GM19023 (cell line): ENCODE results near the gene AAK1.

ENCODE experiments used
- ATAC-seq: cut with Tn5 transposase; IDR thresholded peaks from one replicate; pipeline ENCODE4 v1.9.1; 2021; ENCODE audit warnings: mild to moderate bottlenecking, moderate library complexity; ENCODE audit not compliant: unreplicated experiment

The AAK1 gene

GRCh38 chr2:69604026-69604678, 39.4 kb downstream of the AAK1 start:
- ATAC-seq: no peak

- no peak for ATAC-seq
These were observed 40.3 kb downstream of the AAK1 start for GRCh38 chr2:69603146-69603743.

DNA sequence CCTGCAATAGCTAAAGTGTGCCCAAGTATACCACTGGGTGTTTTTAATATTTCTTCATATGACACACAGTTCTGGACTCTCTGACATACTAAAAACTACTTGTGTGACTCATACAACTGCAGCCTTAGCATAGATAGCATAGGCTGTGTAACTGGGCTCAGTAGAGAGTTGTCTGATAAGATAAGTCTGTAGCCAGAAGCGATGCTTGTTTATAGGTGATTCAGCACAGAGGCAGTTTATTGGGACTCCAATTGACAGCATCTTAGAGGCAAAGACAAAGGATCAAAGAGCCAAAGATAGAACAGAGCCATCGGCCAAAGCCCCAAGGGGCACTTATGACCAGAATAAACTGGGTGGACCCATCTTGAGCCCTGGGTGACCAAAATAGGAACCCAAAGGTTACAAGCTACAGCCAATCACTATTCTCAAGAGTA, 42.3 kb downstream of the AAK1 start:
- no peak for ATAC-seq

- ATAC-seq: no peak
These were observed 43.1 kb downstream of the AAK1 start for GRCh38 chr2:69600425-69600824.

DNA sequence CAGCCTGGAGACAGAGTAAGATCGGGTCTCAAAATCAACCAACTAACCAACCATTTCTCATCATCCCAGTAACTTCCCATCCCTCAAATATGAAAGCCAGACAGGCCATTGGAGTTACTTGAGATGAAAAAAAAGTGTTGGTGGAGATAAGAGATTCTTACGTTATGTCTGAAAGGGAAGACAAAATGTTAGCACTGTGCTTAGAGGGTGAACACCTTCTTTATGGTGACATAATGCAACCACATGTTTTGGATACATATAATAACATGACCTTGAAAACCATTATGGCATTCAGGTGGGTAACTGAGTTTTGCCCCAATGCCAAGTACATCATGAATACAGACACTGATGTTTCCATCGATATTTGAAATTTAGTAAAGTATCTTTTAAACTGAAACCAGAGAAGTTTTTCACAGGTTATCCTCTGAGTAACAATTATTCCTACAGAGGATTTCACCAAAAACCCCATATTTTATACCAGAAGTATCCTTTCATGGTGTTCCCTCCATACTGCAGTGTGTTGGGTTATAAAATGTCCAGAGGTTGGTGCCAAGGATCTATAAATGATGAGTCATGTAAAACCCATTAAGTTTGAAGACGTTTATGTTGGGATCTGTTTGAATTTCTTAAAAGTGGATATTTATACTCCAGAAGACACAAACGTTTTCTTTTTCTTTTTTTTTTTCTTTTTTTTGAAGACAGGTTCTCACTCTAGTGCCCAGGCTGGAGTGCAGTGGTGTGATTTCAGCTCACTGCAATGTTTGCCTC, 45.5 kb downstream of the AAK1 start:
- no peak for ATAC-seq

- no peak for ATAC-seq
These were observed 46.4 kb downstream of the AAK1 start for GRCh38 chr2:69597105-69597504.

DNA sequence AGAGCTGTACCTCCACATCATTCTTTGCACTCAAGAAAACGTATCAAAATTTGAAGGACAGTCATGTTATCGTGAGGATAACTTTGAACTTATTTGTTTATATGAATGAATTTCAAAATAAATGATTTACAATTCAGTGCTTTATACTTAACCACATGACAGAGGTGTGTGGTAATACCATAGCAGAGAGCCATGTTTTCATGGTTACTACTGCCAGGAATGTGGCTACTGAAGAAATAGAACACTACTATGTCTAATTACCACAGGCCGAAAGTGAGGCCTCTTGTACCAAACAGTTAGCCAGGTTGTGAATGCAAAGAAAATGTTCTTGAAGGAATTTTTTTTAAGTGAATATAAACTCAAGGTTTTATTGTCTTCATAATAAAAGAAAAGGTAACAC, 49.2 kb downstream of the AAK1 start:
- ATAC-seq: no peak

GRCh38 chr2:69592511-69592910, 51.0 kb downstream of the AAK1 start:
- ATAC-seq: no peak

GRCh38 chr2:69589973-69590652, 53.4 kb downstream of the AAK1 start:
- no peak for ATAC-seq

DNA sequence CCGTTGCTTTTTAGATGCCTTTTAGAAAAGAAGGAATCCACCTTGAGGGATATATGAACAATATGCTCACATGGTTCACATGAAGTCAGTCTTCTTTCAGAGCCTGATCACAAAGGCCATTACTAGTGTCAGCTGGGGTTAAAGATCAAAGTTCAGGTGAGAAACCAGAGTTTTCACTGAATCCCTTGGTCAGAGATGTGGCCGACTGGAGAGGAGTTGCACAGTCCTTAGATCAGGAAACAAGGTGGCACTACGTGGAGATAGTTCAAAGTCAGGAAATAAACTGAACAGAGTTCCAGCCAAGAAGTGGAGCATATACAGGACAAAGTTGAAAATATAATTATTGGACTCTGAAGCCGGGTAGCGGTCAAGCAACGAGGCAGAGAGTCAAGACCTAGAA, 54.6 kb downstream of the AAK1 start:
- ATAC-seq: no peak

GRCh38 chr2:69588403-69588802, 55.1 kb downstream of the AAK1 start:
- ATAC-seq: no peak

DNA sequence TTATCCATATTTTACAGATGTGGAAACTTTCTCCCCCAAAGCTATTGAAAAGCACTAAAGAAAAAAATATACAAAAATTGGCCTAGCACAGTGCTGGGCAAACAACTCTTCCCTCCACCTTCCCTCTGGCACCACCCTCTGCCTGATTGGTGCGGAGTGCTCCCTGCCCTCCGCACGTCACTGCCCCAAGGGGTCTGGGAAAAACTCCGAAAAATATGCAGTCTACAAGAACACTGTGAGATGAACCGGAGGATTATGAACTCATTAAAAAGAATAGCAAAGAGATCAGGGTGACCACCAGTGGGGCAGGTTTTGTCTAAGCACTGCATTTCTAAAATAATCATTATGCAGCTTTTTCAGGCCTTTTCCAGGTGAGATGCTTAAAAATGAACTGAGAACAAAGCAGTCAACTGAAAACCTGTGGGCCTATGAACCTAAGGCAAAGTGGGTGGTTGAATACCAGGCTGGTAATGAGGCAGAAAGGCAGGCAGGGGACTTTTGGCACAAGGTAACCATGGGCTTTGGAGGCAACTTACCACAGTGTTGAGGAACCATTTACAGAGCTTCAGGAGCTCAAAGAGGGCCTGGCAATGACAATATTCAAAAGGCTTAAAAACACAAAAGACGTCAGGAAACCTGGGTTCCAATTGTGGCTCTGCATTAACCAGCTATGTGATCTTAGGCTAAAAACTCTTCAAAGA, 57.5 kb downstream of the AAK1 start:
- no peak for ATAC-seq

- ATAC-seq: no peak
These were observed 59.2 kb downstream of the AAK1 start for GRCh38 chr2:69584127-69584889.

DNA sequence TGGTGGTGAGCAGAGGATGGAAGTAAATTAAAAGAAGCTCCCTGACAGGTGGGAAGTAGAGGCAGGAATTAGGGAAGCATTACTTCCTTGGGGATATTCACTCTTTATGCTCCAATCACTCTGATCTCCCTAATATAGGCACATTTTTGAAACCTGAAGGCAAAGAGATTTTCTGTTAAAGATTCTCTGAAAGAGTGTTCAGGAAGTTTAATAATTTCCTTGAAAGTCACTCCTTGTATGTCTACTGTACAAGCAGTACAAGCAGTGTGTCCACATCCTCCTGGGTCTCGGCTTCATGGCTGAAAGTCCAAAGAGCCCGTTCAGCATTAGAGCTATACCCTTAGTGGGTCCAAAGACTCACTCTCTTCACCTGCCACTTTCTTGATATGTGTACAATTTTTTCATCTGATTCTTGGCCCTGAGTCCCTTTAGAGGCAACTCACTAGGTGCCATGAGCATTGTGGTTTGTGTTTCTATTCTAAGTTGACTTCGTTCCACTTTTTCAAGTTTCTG, 60.2 kb downstream of the AAK1 start:
- ATAC-seq: no peak

- no peak for ATAC-seq
These were observed 60.9 kb downstream of the AAK1 start for GRCh38 chr2:69582582-69583176.

DNA sequence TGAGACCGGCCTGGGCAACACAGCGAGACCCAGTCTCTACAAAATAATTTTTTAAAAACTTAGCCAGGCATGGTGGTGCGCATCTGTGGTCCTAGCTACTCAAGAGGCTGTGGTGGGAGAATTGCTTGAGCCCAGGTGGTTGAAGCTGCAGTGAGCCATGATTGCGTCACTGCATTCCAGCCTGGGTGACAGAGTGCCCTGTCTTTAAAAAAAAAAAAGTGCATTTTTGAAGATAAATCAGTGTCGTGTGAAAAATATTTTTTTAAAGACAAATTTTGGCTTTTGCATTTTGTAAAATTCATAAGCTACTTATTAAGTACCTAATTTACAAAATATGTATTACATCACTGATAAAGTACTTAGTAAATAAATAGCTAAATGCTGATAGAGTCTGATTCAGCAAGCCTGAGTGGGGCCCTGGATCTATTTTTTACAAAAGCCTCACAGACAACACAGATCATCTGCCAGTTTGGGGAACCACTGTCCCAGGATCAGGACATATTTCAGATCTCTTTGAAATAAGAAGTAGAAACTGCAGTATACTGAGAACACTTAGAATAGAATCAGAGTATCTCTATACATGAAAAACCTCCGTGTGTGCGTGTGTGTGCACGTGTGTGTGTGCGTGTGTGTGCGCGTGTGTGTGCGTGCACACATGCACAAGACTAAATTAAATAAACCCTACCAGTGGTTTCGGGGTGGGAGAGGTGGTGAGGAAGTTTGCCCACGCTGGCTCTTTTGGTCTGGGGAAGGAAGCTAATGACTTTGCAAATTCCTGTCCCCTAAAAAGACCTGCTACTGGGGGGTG, 61.6 kb downstream of the AAK1 start:
- no peak for ATAC-seq

- ATAC-seq: no peak
These were observed 63.1 kb downstream of the AAK1 start for GRCh38 chr2:69580486-69580885.

GRCh38 chr2:69579536-69579935, 64.0 kb downstream of the AAK1 start:
- no peak for ATAC-seq

DNA sequence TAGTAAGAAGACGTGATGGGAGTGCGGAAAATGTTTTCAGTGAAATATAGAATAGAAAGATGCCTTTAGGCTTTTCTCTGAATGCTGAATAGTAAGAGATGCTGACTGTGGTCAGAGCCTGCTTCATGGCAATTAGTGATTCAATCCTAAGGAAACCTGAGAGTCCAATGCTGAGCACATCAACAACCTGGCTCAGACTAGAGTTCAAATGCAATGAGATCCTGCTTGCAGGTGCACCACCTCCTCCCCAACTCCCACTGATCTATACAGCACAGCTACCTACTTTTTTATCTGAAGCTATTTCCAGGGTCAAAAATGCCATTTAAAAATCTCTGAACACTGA, 65.4 kb downstream of the AAK1 start:
- ATAC-seq: no peak
